Measurements from ENCODE around the gene EPHX1. TPM values are rescaled to one million over a fixed set of nuclear protein-coding genes. Genes with fewer than 3 reads are reported as not detected.

The EPHX1 gene
- total and polyA plus RNA-seq, 2 donors (not counting 1 experiment from before 2014, with no cell fraction given) = 0.75 to 4.2 TPM

DNA sequence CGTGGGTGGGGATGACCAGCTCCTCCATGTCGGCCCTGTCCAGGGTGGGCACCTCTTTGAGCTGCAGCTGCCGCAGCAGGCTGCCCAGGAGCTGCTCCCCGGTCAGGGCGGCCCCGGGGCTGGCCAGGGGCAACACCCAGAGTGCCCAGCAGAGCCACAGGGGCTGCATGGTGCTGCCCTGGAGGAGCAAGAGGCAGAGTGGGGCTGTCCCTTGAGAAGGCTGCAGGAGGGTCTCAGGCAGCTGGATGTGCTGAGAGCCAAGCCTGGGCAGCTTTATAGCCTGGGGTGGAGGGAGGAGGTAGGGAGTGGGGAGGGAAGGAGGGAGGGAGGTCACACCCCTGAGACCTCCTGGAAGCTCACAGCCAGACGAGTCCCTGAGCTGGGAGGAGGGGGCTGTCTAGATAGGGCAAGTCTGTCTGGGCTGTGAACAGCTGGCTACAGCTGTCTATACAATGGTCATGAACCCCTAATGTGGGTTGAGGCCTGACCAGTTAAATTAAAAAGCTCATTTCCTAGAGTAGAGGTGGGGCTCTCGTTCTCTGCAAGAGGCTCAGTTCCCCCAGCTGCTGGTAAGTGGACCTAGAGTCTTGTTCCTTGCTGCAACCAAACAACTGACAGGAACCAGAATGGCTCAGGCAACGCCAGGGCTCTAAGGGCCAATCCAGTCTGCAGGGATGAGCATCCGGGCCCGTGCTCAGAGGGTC, 79.1 kb downstream of the EPHX1 start, which contains the start of gene LEFTY1:
Gene LEFTY1 (minus strand): TSS at position 249 of the 704 bp plus-strand sequence. CDS start 80 bp downstream, at position 169.
- H3K79me2 ChIP-seq (ENCODE audit: control insufficient read depth, insufficient read depth, low read length) = no peaks in the 10 kb centered on the region
- H3K4me1 ChIP-seq (ENCODE audit: control insufficient read depth in 2 of 2, insufficient read depth in 2 of 2, low read length in 2 of 2) = no peaks in the 10 kb centered on the region
- no peak within 1 kb of the TSS for H3K9ac ChIP-seq (ENCODE audit: low read length)
- ATAC-seq (ENCODE audit: low read depth) (no peak), DNase-seq (no peak)
- H3K9me3 Mint-ChIP-seq (ENCODE audit: insufficient read depth) = no peaks in the 10 kb centered on the region
- POLR2A ChIA-PET = no interaction called here
- no peak within 1 kb of the TSS for H2AFZ ChIP-seq (ENCODE audit: insufficient read depth, low read depth, low read length, poor library complexity, severe bottlenecking)
- H3K4me1 Mint-ChIP-seq = peaks cover under 1% of the 10 kb centered on the region
- TF ChIP-seq, protein P1, sequence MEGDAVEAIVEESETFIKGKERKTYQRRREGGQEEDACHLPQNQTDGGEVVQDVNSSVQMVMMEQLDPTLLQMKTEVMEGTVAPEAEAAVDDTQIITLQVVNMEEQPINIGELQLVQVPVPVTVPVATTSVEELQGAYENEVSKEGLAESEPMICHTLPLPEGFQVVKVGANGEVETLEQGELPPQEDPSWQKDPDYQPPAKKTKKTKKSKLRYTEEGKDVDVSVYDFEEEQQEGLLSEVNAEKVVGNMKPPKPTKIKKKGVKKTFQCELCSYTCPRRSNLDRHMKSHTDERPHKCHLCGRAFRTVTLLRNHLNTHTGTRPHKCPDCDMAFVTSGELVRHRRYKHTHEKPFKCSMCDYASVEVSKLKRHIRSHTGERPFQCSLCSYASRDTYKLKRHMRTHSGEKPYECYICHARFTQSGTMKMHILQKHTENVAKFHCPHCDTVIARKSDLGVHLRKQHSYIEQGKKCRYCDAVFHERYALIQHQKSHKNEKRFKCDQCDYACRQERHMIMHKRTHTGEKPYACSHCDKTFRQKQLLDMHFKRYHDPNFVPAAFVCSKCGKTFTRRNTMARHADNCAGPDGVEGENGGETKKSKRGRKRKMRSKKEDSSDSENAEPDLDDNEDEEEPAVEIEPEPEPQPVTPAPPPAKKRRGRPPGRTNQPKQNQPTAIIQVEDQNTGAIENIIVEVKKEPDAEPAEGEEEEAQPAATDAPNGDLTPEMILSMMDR (IDR thresholded peaks at IDR 0.05) = no peak
- no peak for TF ChIP-seq EZH2 (IDR thresholded peaks at IDR 0.05; ENCODE audit: borderline replicate concordance, insufficient read depth, low read depth, low read length, poor library complexity, severe bottlenecking)
- CTCF ChIA-PET = interaction anchor here (3.2 kb wide), 1 partner anchor 21 kb away, joined by 11 read pairs; no protein-coding TSS in a partner anchor
- H3K27me3 ChIP-seq (replicated peaks in 1 of 4; ENCODE audit: control extremely low read depth in 1 of 4, control insufficient read depth in 3 of 4, insufficient read depth in 4 of 4, low read length in 3 of 4) = no peaks in the 10 kb centered on the region
- no peaks in the 10 kb centered on the region for H3K9me3 ChIP-seq (ENCODE audit: control extremely low read depth in 1 of 3, control insufficient read depth in 2 of 3, insufficient read depth in 1 of 3, low read length in 2 of 3)
- H3K36me3 ChIP-seq (replicated peaks in 1 of 2; ENCODE audit: control extremely low read depth in 1 of 2, control insufficient read depth in 1 of 2, extremely low read depth in 1 of 2, insufficient read depth in 2 of 2, low read length in 1 of 2) = no peaks in the 10 kb centered on the region
- H4K20me1 ChIP-seq (ENCODE audit: control insufficient read depth, insufficient read depth, low read length, poor library complexity, severe bottlenecking) = no peaks in the 10 kb centered on the region
- H3K4me2 ChIP-seq (replicated peaks; ENCODE audit: low read depth, low read length, poor library complexity, severe bottlenecking) = no peak within 1 kb of the TSS
- peaks cover 3% of the 10 kb centered on the region for H3K27me3 Mint-ChIP-seq
- no peak within 1 kb of the TSS for H3K27ac Mint-ChIP-seq
- intact Hi-C loops (cut with micrococcal nuclease) = no loop called here
- H3K4me3 Mint-ChIP-seq = no peak within 1 kb of the TSS
- H3K4me3 ChIP-seq (ENCODE audit: control extremely low read depth in 1 of 5, extremely low read depth in 1 of 5, insufficient read depth in 1 of 5, low read depth in 2 of 5, low read length in 4 of 5) = no peak within 1 kb of the TSS
- H3K27ac ChIP-seq (ENCODE audit: low read length in 2 of 2) = no peak within 1 kb of the TSS
- WGBS (ENCODE audit: insufficient coverage) = 94% methylated on average over 11 of the region's 11 CpGs

DNA sequence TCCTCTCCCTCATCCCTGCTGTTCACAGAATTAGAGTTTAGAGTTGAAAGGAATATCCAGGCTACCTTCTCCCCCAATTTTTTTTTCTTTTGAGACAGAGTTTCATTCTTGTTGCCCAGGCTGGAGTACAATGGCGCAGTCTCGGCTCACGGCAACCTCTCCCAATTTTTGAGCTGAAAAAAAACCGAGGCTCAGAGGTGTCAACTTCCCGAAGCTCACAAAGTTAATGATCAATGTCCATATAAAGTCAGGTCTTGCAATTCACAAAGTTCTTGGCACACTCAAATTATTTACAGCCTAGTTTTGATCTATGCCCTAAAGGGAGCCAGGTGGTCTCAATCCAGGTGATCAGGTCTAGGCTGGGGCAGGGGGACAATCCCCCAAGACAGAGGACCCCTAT, 79.8 kb downstream of the EPHX1 start:
- Histone ChIP-seq H3K27me3 (replicated peaks in 1 of 4; ENCODE audit: control extremely low read depth in 1 of 4, control insufficient read depth in 3 of 4, insufficient read depth in 4 of 4, low read length in 3 of 4) (no peaks in the 10 kb centered on the region), H3K4me1 (ENCODE audit: control insufficient read depth in 2 of 2, insufficient read depth in 2 of 2, low read length in 2 of 2) (no peaks in the 10 kb centered on the region), H3K36me3 (replicated peaks in 1 of 2; ENCODE audit: control extremely low read depth in 1 of 2, control insufficient read depth in 1 of 2, extremely low read depth in 1 of 2, insufficient read depth in 2 of 2, low read length in 1 of 2) (no peaks in the 10 kb centered on the region), H3K4me2 (replicated peaks; ENCODE audit: low read depth, low read length, poor library complexity, severe bottlenecking) (no peak overlapping the region), H4K20me1 (ENCODE audit: control insufficient read depth, insufficient read depth, low read length, poor library complexity, severe bottlenecking) (no peaks in the 10 kb centered on the region), H3K9ac (ENCODE audit: low read length) (no peak overlapping the region), H3K4me3 (ENCODE audit: control extremely low read depth in 1 of 5, extremely low read depth in 1 of 5, insufficient read depth in 1 of 5, low read depth in 2 of 5, low read length in 4 of 5) (no peak overlapping the region), H3K79me2 (ENCODE audit: control insufficient read depth, insufficient read depth, low read length) (no peaks in the 10 kb centered on the region), H3K27ac (ENCODE audit: low read length in 2 of 2) (no peak overlapping the region), H2AFZ (ENCODE audit: insufficient read depth, low read depth, low read length, poor library complexity, severe bottlenecking) (no peak overlapping the region), H3K9me3 (ENCODE audit: control extremely low read depth in 1 of 3, control insufficient read depth in 2 of 3, insufficient read depth in 1 of 3, low read length in 2 of 3) (no peaks in the 10 kb centered on the region)
- ChIA-PET CTCF (interaction anchor here (3.2 kb wide), 1 partner anchor 20 kb away, joined by 11 read pairs; no protein-coding TSS in a partner anchor), POLR2A (no interaction called here)
- peaks cover 3% of the 10 kb centered on the region for H3K27me3 Mint-ChIP-seq
- no peaks in the 10 kb centered on the region for H3K4me1 Mint-ChIP-seq
- ATAC-seq (ENCODE audit: low read depth) = no peak
- no peak overlapping the region for H3K27ac Mint-ChIP-seq
- no peaks in the 10 kb centered on the region for H3K9me3 Mint-ChIP-seq (ENCODE audit: insufficient read depth)
- H3K4me3 Mint-ChIP-seq = no peak overlapping the region
- no peak for DNase-seq
- 99% methylated on average over 5 of the region's 5 CpGs for WGBS (ENCODE audit: insufficient coverage)
- intact Hi-C loops (cut with micrococcal nuclease) = no loop called here
- TF ChIP-seq EZH2 (IDR thresholded peaks at IDR 0.05; ENCODE audit: borderline replicate concordance, insufficient read depth, low read depth, low read length, poor library complexity, severe bottlenecking) = no peak
- TF ChIP-seq, protein P1 (IDR thresholded peaks at IDR 0.05) = no peak
